HG02610 (cell line): ENCODE data around the gene TIAM2.

Source experiments
- ATAC-seq: cut with Tn5 transposase; IDR thresholded peaks from one replicate; pipeline ENCODE4 v1.9.1; 2021; ENCODE audit warnings: mild to moderate bottlenecking, moderate library complexity; ENCODE audit not compliant: unreplicated experiment

TIAM2 gene

DNA sequence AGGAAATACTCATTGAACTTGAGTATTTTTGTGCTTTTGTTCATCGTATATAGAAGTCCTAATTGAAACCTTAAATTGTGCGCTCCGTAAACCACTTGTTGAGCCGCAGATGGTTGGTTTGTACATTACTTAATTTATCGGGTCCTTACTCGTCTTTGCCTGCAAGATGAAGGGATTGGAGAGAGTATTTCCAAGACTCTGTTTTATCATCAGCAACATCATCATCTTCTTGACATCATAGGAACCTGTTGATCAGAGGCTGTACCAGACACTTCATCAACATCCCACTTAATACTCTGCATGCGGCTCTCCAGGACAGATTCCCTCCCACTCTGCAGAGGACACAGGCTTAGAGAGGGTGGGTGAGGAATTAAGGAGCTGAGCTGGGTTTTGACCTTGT, 28.6 kb downstream of the TIAM2 start:
- no peak for ATAC-seq

GRCh38 chr6:155024391-155025027, 29.4 kb downstream of the TIAM2 start:
- no peak for ATAC-seq

DNA sequence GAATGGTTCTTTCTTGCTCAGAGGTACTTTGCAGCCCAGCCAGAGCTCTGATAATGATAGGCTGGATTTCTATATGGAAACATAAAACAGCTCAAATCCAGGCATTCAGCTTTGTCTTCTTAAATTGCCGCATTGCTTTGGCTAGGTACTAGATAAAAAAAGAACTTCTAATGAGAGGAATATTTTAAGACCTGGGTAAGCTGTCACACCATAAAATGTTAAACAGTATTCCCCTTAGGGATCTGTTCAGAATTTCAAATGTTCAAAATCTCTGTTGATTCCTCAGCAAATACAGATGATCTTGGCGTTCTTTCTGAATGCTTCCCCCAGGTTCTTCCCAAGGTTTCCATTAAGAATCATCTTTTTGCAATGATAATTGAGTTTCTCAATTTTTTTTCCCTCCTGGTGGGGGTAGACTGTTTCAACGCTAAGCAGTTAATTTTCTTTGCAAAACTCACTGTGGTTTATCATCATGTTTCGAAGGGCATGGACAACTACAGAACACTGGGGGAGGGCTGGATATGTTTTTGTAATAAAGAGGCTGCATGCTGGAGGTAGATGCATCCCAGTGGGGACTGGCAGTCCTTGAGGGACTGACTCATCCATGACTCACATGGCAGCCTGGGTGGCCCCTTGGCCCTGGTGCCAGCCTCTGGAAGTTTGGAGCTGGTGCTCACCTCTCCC, 31.0 kb downstream of the TIAM2 start:
- no peak for ATAC-seq

GRCh38 chr6:155026706-155027045, 31.6 kb downstream of the TIAM2 start:
- no peak for ATAC-seq

- ATAC-seq = no peak
Observed at GRCh38 chr6:155030148-155030720, 35.1 kb downstream of the TIAM2 start.

DNA sequence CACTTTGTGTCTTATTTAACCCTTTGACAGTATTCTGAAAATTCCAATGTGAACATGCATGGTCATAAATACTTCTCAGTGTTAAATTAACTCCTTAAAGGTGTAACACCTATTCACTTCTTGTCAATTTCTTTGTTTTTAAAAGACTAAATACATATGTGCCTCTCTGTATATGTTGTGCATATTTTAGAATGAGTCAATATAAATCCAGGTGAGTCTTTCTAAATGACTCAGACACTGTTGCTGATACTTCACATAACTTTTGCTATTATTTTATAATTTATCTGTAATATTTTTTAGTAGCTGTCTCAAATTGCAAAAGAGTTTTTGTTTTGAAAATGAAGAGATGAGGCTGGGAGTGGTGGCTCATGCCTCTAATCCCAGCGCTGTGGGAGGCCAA, 36.0 kb downstream of the TIAM2 start:
- no peak for ATAC-seq

DNA sequence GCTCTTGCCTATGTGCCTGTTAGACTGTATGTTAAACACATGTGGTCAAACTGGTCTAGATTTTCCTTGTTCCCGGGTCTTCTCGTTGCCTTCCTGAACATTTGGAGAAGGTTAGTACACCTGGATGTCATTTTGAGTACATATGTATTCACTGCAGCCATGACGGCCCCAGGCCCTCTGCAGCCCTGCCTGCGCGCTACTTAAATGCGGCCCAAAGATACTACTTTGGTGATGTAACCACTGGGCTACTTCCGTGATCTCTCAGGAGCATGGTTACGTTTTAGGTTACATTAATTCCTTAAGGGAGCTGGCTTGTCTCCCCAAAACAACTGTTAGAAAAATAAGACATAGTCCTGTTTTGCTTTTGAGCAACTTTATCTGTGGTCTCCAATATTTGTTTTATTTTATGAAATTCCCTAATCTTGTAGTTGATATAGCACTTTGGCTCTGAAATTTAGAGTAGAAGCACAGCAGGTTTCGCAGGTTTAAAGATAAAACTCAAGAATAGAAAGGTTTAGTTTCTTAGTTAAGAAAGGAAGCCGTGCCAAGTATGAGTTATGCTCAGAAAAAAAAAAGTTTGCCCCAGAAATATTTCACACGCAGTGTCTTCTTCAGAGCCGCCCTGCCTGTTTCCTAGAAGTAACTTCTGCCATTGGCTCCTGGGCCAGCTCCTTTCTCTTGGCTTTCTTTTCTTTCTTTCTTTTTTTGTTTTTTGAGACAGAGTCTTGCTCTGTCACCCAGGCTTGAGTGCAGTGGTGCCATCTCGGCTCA, 38.1 kb downstream of the TIAM2 start:
- ATAC-seq = no peak

DNA sequence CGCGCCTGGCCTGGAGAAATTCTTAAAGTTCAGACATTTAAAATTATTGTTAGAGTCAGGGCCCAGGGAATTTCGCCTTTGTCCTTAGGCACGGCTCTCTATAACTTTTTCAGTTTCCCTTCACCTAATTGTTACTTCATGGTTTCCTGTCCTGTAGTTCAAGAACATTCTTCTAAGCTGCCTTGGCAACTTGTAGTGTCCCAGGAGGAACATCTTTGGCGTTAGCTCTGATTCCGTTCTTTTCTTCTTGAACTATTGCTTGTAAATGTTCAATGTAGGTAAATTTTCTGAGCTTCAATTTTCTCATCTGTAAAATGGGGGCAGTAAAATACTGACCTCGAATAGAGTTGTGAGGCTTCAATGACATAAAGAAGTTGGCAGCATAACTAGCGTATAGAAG, 41.8 kb downstream of the TIAM2 start:
- no peak for ATAC-seq

DNA sequence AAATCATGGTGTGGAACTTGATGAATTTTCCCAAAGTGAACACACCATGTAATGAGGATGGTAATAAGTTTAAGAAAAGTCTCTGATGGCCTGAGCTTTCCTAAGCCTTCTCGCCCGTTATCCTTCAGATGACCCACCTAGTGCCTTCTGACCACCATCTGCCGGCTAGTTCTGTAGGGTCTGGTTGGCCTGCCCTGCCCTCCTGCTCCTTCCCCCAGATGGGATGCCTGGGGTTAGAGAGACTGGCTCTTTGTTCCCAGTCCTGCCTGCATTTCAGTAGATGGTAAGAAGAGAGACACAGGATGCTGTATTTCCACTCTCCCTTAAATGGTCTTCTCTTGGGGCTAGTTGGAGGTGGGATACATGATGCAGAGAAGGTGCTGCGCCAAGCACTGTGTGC, 43.0 kb downstream of the TIAM2 start:
- ATAC-seq = no peak

DNA sequence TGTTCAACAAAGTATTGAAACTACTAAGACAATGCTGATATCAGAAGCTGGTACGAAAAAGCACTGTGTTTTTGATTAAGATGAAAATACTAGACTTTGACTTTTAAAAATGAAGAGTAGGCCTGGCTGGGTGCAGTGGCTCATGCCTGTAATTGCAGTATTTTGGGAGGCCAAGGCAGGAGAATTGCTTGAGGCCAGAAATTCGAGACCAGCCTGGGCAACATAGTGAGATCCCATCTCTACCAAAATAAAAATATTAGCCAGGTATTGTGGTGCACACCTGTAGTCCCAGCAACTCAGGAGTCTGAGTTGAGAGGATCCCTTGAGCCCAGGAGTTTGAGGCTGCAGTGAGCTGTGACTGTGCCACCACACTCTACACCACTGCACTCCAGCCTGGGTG, 43.4 kb downstream of the TIAM2 start:
- ATAC-seq = no peak

GRCh38 chr6:155039618-155040017, 44.5 kb downstream of the TIAM2 start:
- no peak for ATAC-seq

DNA sequence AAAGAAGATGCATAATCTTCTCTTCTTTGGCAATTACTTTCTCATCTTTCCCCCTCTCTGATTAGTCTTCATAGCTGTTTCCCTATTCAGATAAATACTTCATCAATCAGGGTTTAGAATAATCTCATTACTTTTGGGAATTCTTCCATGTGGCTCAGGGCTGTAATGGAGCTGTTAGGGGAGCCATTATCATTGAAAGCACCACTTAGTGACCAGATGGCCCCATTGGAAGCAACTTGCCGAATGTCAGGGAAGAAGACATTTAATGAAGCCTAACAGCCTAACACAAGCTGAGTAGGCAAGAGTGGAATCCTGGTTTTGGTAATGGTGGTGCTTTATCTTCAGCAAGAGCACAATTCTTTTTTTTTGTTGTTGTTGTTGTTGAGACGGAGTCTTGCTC, 45.0 kb downstream of the TIAM2 start:
- no peak for ATAC-seq

DNA sequence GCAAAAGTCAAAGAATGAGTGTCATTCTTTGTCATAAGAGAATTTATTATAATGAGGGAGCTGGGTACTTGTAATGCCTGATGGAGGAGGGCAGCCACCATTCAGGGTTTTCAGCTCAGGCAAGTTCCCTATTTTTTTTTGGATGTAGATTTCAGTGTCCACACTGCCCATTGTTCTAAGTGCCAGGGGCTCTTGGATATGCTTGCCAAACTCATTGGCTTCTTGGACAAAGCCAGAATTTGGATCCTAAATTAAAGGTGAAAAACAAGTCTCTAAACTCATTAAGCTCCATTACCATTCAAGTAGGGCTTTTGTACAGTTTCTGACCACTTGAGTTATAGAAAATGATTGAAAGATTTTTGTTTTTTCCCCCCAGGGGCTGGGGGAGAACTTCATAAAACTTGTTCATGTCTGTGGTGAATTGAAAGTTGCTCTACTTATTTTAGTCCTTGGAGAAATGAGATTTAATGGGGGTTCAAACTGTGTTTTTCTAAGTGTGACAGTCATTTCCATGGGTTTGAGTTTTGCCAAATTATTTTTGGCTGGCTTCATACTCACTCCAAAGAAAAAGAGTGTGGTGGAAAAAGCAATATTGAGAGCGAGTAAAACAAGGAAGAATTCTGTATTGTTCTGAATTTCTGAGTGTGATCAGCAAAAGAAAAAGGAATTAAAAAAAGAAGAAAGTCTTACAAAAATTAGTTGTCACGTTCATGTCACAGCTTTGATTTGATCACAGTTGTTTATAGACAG, 46.0 kb downstream of the TIAM2 start:
- no peak for ATAC-seq

GRCh38 chr6:155041741-155042279, 46.7 kb downstream of the TIAM2 start:
- ATAC-seq = no peak

DNA sequence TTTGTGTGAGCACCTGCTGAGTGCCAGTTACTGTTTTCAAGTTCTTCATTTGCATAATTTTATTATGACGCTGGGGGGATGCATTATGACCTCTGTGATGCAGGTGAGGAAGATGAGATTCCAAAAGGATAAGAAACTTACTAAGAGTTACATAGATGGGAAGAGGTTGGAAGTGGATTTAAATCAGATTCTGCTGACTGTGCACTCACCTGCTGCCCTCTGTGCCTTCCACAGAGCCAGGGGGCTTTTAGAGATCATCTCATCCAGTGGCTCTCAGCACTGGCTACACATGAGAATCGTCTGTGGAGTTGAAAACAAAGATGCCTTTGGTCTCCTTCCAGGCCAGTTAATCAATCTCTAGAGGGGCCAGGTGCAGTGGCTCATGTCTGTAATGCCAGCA, 47.9 kb downstream of the TIAM2 start:
- ATAC-seq = no peak

DNA sequence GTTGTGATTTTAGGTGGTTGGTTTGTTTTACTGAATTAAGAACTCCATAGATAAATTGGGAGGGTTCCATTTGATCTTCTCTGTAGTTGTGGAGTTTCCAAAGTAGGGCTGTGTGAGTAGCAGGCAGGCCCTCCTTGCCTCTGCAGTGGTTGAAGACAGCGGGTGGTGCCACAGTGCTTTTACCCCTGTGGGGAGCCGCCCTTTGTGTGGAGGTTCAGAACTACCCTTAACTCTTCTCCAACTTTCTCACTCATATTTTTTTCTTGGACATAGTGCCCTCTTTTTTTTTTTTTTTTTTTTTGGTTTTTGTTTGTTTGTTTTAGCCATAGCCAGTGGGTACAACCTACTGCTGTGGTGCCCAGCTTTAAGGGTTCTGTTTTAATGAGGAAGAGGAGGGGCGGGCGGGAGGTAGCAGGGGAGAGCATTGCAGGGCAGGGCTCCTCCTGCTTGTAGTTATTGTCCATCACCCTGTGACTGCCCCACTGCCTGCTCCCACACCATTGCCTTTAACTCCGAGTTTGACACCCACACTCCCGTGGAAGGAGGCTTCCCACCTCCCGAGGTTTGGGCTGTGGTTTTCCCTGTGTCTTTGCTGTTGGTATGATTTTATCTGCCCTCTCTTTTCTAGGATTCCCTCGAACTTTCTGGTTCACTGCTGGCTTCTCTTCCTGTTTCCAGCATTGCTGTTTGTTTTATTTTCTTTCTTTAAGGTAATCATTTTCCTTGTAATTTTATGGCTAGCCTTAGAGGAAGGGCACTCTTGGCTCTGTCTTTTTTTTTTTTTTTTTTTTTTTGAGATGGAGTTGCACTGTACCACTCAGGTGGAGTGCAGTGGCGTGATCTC, 50.7 kb downstream of the TIAM2 start:
- no peak for ATAC-seq

DNA sequence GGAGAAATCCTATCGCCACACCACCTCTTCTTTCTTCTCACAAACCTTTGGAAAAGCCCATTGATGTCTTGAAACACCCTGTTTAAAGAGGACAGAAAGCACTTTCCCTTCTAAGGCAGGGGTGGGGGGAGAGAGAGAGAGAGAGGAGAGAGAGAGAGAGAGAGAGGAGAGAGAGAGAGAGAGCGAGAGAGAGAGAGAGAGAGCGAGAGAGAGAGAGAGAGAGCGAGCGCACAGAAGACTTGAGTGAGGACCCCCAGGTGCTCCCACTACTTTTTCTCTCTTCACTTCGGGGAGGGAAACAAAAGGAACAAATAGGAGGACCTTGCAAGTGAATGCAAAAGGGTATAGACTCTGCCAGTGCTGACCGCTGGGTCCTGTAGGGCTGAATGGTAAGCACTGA, 52.4 kb downstream of the TIAM2 start:
- no peak for ATAC-seq

DNA sequence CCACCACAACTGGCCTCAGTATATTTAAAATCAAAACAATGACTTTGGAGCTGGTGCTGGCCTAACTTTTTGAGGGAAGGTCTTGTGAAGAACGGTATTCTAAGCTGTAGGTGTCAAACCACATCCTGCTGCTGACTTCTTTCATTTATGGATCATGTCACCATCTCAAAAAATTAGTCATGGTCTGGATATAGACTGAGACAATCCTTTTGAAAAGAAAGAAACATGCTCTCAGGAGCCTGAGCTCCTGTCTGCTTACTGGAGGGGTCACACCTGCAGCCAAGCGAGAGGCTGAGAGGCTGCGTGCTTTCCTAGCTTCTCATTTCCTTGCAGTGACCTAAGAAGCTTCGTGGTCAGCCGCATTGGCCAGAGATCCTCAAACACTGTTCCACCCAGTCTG, 55.2 kb downstream of the TIAM2 start:
- ATAC-seq = peak; percentile 95

DNA sequence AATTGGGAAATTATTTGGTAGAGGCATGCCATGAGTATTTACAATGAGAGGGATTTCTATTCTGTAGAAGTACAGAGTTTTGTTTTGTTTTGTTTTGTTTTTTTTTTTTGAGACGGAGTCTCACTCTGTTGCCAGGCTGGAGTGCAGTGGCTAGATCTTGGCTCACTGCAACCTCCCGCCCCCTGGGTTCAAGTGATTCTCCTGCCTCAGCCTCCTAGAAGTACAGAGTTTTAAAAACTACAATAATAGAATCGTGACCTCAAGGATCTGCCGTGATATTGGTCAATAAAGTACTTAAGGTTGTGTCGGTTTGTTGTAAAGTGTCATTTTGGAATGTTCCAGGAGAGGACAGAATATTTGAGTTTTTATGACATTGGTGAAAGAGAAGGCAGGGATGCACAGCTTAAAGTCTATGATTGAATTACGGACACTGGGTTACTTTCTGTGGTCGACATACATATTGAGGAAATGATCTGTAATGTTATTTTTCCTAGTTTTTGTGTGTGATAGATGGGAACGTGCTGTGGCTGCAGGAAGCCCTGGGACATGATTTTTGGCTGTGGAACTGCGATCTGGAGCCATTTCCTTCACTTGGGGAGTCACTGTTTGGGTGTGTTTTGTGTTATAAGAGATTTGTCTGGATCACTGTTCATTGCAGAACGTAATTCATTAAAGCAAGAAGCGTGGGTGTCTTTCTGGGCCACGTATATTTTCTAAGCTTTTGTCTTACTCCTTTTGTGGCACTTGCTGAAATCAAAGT, 59.6 kb downstream of the TIAM2 start:
- no peak for ATAC-seq
